Measurements from ENCODE around the gene SIKE1.

- TF ChIP-seq, protein P1, sequence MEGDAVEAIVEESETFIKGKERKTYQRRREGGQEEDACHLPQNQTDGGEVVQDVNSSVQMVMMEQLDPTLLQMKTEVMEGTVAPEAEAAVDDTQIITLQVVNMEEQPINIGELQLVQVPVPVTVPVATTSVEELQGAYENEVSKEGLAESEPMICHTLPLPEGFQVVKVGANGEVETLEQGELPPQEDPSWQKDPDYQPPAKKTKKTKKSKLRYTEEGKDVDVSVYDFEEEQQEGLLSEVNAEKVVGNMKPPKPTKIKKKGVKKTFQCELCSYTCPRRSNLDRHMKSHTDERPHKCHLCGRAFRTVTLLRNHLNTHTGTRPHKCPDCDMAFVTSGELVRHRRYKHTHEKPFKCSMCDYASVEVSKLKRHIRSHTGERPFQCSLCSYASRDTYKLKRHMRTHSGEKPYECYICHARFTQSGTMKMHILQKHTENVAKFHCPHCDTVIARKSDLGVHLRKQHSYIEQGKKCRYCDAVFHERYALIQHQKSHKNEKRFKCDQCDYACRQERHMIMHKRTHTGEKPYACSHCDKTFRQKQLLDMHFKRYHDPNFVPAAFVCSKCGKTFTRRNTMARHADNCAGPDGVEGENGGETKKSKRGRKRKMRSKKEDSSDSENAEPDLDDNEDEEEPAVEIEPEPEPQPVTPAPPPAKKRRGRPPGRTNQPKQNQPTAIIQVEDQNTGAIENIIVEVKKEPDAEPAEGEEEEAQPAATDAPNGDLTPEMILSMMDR (IDR thresholded peaks at IDR 0.05), result no peak
- TF ChIP-seq POLR2AphosphoS5 (IDR thresholded peaks at IDR 0.05), result no peak
These were observed 30.6 kb downstream of the SIKE1 start for GRCh38 chr1:114749835-114750234.

Data from gastroesophageal sphincter (tissue), 3 donors.